Activated CD8-positive, alpha-beta memory T cell treated with anti-CD3 and anti-CD28 coated beads for 4 hours (primary cell): ENCODE measurements around the gene SPDL1.

ENCODE experiments used
- DNase-seq, 2 donors: peaks; one replicate each; pipeline ENCODE4 v3.0.0-alpha.2; 2020; ENCODE audit warnings: low read depth in 2 of 2

The SPDL1 gene

GRCh38 chr5:169583424-169584220 lies at the start of gene SPDL1:
SPDL1 (plus strand) TSS chr5:169583773; CDS start chr5:169588417, 4,644 bp downstream.
- peak; percentile 81 to 91 for DNase-seq

- DNase-seq = no peak
Observed at GRCh38 chr5:169534311-169534880, 49.2 kb upstream of the SPDL1 start.

GRCh38 chr5:169534939-169535338 lies 48.6 kb upstream of the SPDL1 start:
- DNase-seq = no peak

GRCh38 chr5:169538944-169539343 lies 44.6 kb upstream of the SPDL1 start:
- DNase-seq = no peak

- no peak for DNase-seq
Observed at GRCh38 chr5:169542811-169543210, 40.8 kb upstream of the SPDL1 start.

GRCh38 chr5:169544264-169544950 lies 39.2 kb upstream of the SPDL1 start:
- no peak for DNase-seq

- no peak for DNase-seq
Observed at GRCh38 chr5:169545762-169546161, 37.8 kb upstream of the SPDL1 start.

GRCh38 chr5:169546346-169546745 lies 37.2 kb upstream of the SPDL1 start:
- no peak for DNase-seq

GRCh38 chr5:169547508-169547907 lies 36.1 kb upstream of the SPDL1 start:
- DNase-seq = no peak

- no peak for DNase-seq
Observed at GRCh38 chr5:169548315-169548714, 35.3 kb upstream of the SPDL1 start.

- no peak for DNase-seq
Observed at GRCh38 chr5:169549453-169550100, 34.0 kb upstream of the SPDL1 start.

GRCh38 chr5:169550227-169550626 lies 33.3 kb upstream of the SPDL1 start:
- DNase-seq = no peak

GRCh38 chr5:169551146-169551545 lies 32.4 kb upstream of the SPDL1 start:
- DNase-seq = no peak

- no peak for DNase-seq
Observed at GRCh38 chr5:169551696-169552095, 31.9 kb upstream of the SPDL1 start.

GRCh38 chr5:169554251-169554650 lies 29.3 kb upstream of the SPDL1 start:
- no peak for DNase-seq

GRCh38 chr5:169557838-169558237 lies 25.7 kb upstream of the SPDL1 start:
- no peak for DNase-seq

GRCh38 chr5:169561893-169562292 lies 21.7 kb upstream of the SPDL1 start:
- DNase-seq = no peak

- no peak for DNase-seq
Observed at GRCh38 chr5:169563369-169563768, 20.2 kb upstream of the SPDL1 start.

GRCh38 chr5:169566202-169566601 lies 17.4 kb upstream of the SPDL1 start:
- DNase-seq = no peak

- DNase-seq = no peak
Observed at GRCh38 chr5:169567079-169567478, 16.5 kb upstream of the SPDL1 start.

- no peak for DNase-seq
Observed at GRCh38 chr5:169569513-169569912, 14.1 kb upstream of the SPDL1 start.

- DNase-seq = no peak
Observed at GRCh38 chr5:169571355-169571754, 12.2 kb upstream of the SPDL1 start.
